Measurements from ENCODE around the gene TBXA2R.

Gene TBXA2R

DNA sequence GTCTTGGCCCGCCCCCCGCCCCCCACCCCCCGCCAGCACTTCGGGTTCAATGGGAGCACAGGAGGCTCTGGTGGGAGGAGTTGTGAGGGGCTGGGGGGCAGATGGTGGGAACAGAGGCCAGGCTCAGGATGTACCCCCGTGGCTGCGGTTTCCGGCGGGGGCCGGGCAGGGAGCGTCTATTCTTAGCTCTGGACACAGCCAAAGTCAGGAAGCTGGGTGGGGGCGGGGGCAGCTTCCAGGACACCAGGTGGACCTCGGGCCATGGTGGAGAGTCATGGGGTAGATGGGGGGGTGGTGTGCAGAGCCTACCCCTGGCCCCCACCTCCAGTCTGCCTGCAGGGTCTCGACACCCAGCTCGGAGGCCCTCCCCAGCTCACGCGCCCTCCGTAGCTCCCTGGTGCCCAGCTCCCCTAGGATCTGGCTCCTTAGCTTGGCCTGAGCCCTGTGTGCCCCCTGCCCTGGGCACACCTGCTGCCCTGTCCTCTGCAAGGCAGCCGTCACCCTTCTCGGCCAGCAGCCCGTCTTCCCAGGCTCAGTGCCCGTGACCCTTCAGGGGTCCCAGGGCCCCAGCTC lies 2.2 kb upstream of the TBXA2R start:
- no peaks in the 10 kb centered on the region for H3K36me3 ChIP-seq (ENCODE audit: insufficient read depth)
- no peaks in the 10 kb centered on the region; the same call in 1 of the 2 replicates for H3K27me3 ChIP-seq (ENCODE audit: insufficient read depth, low read depth)
- no peaks in the 10 kb centered on the region for H3K79me2 ChIP-seq (ENCODE audit: insufficient read depth, low read depth)
- no peak overlapping the region for H2AFZ ChIP-seq (ENCODE audit: low read depth)
- H3K4me3 ChIP-seq (IDR thresholded peaks at IDR 0.05; ENCODE audit: insufficient read depth, low read depth, low read length), result no peak overlapping the region
- no peak overlapping the region for H3K9ac ChIP-seq
- H4K20me1 ChIP-seq (ENCODE audit: insufficient read depth), result no peaks in the 10 kb centered on the region
- peaks cover 5% of the 10 kb centered on the region for H3K4me1 ChIP-seq (ENCODE audit: low read depth, poor library complexity, severe bottlenecking)
- TF ChIP-seq, protein P1, sequence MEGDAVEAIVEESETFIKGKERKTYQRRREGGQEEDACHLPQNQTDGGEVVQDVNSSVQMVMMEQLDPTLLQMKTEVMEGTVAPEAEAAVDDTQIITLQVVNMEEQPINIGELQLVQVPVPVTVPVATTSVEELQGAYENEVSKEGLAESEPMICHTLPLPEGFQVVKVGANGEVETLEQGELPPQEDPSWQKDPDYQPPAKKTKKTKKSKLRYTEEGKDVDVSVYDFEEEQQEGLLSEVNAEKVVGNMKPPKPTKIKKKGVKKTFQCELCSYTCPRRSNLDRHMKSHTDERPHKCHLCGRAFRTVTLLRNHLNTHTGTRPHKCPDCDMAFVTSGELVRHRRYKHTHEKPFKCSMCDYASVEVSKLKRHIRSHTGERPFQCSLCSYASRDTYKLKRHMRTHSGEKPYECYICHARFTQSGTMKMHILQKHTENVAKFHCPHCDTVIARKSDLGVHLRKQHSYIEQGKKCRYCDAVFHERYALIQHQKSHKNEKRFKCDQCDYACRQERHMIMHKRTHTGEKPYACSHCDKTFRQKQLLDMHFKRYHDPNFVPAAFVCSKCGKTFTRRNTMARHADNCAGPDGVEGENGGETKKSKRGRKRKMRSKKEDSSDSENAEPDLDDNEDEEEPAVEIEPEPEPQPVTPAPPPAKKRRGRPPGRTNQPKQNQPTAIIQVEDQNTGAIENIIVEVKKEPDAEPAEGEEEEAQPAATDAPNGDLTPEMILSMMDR (conservative IDR thresholded peaks at IDR 0.05; ENCODE audit: low read depth, low read length), result no peak
- no peak overlapping the region for H3K4me2 ChIP-seq
- no peak overlapping the region for H3K27ac ChIP-seq

DNA sequence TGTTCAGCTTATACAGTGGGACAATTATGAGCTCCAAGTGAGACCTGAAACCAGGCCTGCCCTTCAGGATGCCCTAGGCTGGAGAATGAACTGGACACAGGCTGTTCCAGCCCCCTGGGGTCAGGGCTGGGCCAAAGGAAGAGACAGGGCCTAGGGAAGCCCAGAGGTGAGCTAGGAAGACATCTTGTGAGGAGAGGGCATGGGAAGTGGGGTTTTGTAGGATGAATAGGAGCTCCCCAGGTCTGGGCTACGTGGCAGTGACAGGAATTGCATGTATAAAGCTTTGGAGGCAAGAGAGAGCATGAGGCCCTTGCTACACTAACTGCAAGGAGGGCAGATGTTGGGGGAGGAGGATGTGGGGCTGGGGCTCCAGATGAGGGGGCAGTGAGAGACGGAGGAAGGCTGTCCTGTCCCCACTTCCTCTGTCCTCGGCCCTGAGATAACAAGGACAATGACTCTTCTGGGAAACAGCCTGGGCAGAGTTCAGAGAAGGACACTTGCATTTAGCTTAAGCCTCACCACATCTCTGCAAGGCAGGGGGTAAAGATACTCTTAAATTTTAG lies 1.5 kb upstream of the TBXA2R start:
- peaks cover 5% of the 10 kb centered on the region for H3K4me1 ChIP-seq (ENCODE audit: low read depth, poor library complexity, severe bottlenecking)
- H3K4me3 ChIP-seq (IDR thresholded peaks at IDR 0.05; ENCODE audit: insufficient read depth, low read depth, low read length), result no peak overlapping the region
- H3K9ac ChIP-seq, result no peak overlapping the region
- H3K27me3 ChIP-seq (ENCODE audit: insufficient read depth, low read depth), result no peaks in the 10 kb centered on the region; the same call in 1 of the 2 replicates
- no peak overlapping the region for H3K27ac ChIP-seq
- H2AFZ ChIP-seq (ENCODE audit: low read depth), result no peak overlapping the region
- no peaks in the 10 kb centered on the region for H3K36me3 ChIP-seq (ENCODE audit: insufficient read depth)
- no peaks in the 10 kb centered on the region for H3K79me2 ChIP-seq (ENCODE audit: insufficient read depth, low read depth)
- TF ChIP-seq, protein P1 (conservative IDR thresholded peaks at IDR 0.05; ENCODE audit: low read depth, low read length), result no peak
- no peak overlapping the region for H3K4me2 ChIP-seq
- H4K20me1 ChIP-seq (ENCODE audit: insufficient read depth), result no peaks in the 10 kb centered on the region

DNA sequence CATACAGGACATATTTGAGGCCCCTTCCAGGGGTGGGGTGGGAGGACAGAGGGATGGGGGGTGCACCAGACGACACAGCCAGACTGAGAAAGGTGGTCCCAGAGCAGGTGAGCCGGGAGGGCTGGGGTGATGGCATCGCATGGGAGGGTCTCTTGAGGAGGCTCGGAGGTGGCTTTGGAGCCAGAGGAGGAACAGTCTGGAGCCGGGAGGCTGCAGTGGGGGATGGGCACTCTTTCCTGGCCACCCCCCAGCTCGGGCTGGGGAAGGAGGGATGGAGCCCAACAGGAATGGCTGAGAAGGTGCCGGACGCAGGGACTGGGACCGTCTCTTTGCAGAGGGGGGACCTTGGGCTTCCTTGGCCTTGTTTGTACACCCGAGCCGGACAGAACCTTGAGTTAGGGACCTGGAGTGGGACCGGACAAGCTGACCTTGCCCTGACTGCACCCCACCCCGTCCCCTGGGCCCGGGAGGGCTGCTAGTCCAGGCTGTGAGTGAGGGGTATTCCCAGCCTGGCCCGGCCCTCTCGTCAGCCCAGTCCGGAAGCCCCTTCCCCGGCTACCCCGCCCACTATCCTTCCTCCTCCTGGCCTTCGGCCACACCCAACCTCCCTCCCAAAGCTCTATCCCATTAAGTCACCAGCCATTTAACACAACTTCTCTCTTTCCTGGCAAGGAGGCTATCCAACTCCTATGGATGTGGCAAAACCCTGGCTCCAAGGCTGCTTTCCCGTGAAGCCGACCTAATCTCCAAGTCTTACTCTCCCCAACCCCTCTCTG lies 816 bp upstream of the TBXA2R start:
- Histone ChIP-seq H3K27me3 (ENCODE audit: insufficient read depth, low read depth) (no peaks in the 10 kb centered on the region; the same call in 1 of the 2 replicates), H3K36me3 (ENCODE audit: insufficient read depth) (no peaks in the 10 kb centered on the region), H2AFZ (ENCODE audit: low read depth) (no peak overlapping the region), H3K9ac (no peak overlapping the region), H4K20me1 (ENCODE audit: insufficient read depth) (no peaks in the 10 kb centered on the region), H3K27ac (no peak overlapping the region), H3K4me3 (IDR thresholded peaks at IDR 0.05; ENCODE audit: insufficient read depth, low read depth, low read length) (no peak overlapping the region), H3K4me1 (ENCODE audit: low read depth, poor library complexity, severe bottlenecking) (peaks cover 5% of the 10 kb centered on the region), H3K79me2 (ENCODE audit: insufficient read depth, low read depth) (no peaks in the 10 kb centered on the region), H3K4me2 (no peak overlapping the region)
- TF ChIP-seq, protein P1 (conservative IDR thresholded peaks at IDR 0.05; ENCODE audit: low read depth, low read length), result no peak

DNA sequence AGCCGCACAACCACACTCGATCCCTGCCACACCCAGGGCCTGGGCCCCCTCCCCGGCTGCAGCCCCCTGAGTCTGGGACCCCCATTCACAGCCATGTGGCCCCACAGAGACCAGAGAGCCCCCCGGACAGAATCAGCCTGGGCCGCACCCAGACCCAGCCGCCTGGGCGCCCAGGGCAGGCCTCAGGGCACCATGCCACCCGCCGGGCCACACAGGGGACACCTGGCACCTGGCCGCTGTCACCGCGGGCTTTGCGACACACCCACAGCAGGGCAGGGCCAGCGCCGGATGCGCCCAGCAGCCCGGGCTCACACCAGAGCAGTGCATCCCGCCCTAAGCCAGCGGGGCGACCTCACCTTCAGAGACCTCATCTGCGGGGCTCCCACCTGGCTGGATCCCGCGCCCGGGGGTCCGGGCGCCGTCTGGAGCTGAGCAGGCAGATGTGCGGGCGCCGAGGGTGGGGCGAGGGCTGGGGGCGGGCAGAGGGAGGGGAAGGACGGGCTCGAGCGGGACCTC lies 443 bp downstream of the TBXA2R start:
- no peak overlapping the region for H3K4me3 ChIP-seq (IDR thresholded peaks at IDR 0.05; ENCODE audit: insufficient read depth, low read depth, low read length)
- TF ChIP-seq, protein P1 (conservative IDR thresholded peaks at IDR 0.05; ENCODE audit: low read depth, low read length), result no peak
- H3K36me3 ChIP-seq (ENCODE audit: insufficient read depth), result no peaks in the 10 kb centered on the region
- H4K20me1 ChIP-seq (ENCODE audit: insufficient read depth), result no peaks in the 10 kb centered on the region
- H3K27ac ChIP-seq, result no peak overlapping the region
- H3K79me2 ChIP-seq (ENCODE audit: insufficient read depth, low read depth), result no peaks in the 10 kb centered on the region
- peak overlapping the region; percentile 42; the same call in 1 of the 2 replicates for H3K4me2 ChIP-seq
- H3K4me1 ChIP-seq (ENCODE audit: low read depth, poor library complexity, severe bottlenecking), result peaks cover 5% of the 10 kb centered on the region
- peak overlapping the region; percentile 57; the same call in 1 of the 2 replicates for H2AFZ ChIP-seq (ENCODE audit: low read depth)
- no peaks in the 10 kb centered on the region; the same call in 1 of the 2 replicates for H3K27me3 ChIP-seq (ENCODE audit: insufficient read depth, low read depth)
- H3K9ac ChIP-seq, result no peak overlapping the region; the same call in 1 of the 2 replicates

Measured in KMS-11 (cell line).